Parathyroid adenoma (tissue), 2 donors: ENCODE data around the gene KCNMB2.
"Not testable (repeated sequence)": the region's sequence is repeated elsewhere in the genome, so short reads cannot be mapped to it uniquely, and the experiment has no call there.

Source experiments
- H2AFZ ChIP-seq: fragments of 300-600 bp; sonication (generic); one replicate; pipeline ENCODE4 v1.7.0; 2017; ENCODE audit warnings: antibody characterized with exemption, mild to moderate bottlenecking
- H3K27ac ChIP-seq: fragments of 300-600 bp; sonication (generic); one replicate; pipeline ENCODE4 v1.7.0; 2017
- H3K27me3 ChIP-seq: fragments of 300-600 bp; sonication (generic); one replicate; pipeline ENCODE4 v1.7.0; 2017; ENCODE audit warnings: low read length; ENCODE audit not compliant: control insufficient read depth, insufficient read depth
- H3K36me3 ChIP-seq: fragments of 300-600 bp; sonication (generic); one replicate; pipeline ENCODE4 v1.7.0; 2017; ENCODE audit warnings: low read length; ENCODE audit not compliant: control insufficient read depth, insufficient read depth
- H3K4me1 ChIP-seq: fragments of 300-600 bp; sonication (generic); one replicate; pipeline ENCODE4 v1.7.0; 2017; ENCODE audit warnings: control low read depth
- H3K4me2 ChIP-seq: fragments of 300-600 bp; sonication (generic); one replicate; pipeline ENCODE4 v1.7.0; 2017; ENCODE audit warnings: low read length
- H3K4me3 ChIP-seq: fragments of 300-600 bp; sonication (generic); one replicate; pipeline ENCODE4 v1.7.0; 2017; ENCODE audit warnings: low read depth, low read length
- H3K79me2 ChIP-seq: fragments of 300-600 bp; sonication (generic); one replicate; pipeline ENCODE4 v1.7.0; 2017; ENCODE audit warnings: control low read depth
- H3K9ac ChIP-seq: fragments of 300-600 bp; sonication (generic); one replicate; pipeline ENCODE4 v1.7.0; 2017; ENCODE audit warnings: mild to moderate bottlenecking
- H3K9me3 ChIP-seq: fragments of 300-600 bp; sonication (generic); one replicate; pipeline ENCODE4 v1.7.0; 2017; ENCODE audit warnings: low read length; ENCODE audit not compliant: control insufficient read depth
- CTCF ChIP-seq: fragments of 300-600 bp; sonication (generic); IDR thresholded peaks from one replicate; pipeline ENCODE4 v1.7.0; 2017; ENCODE audit warnings: antibody characterized with exemption, mild to moderate bottlenecking
- donor health status: primary hyperparathyroidism.

Gene KCNMB2

GRCh38 chr3:178540184-178540583, 3.9 kb downstream of the KCNMB2 start:
- Histone ChIP-seq H3K27ac (no peak overlapping the region), H2AFZ (no peak overlapping the region), H3K27me3 (no peaks in the 10 kb centered on the region), H3K9me3 (no peaks in the 10 kb centered on the region), H3K9ac (no peak overlapping the region), H3K36me3 (no peaks in the 10 kb centered on the region), H3K4me1 (no peaks in the 10 kb centered on the region), H3K79me2 (no peaks in the 10 kb centered on the region), H3K4me3 (no peak overlapping the region), H3K4me2 (no peak overlapping the region)
- TF ChIP-seq CTCF: no peak

- no peak overlapping the region for H3K4me2 ChIP-seq
- H3K79me2 ChIP-seq: no peaks in the 10 kb centered on the region
- H3K9ac ChIP-seq: no peak overlapping the region
- no peak overlapping the region for H2AFZ ChIP-seq
- H3K27ac ChIP-seq: no peak overlapping the region
- no peak overlapping the region for H3K4me3 ChIP-seq
- H3K36me3 ChIP-seq: no peaks in the 10 kb centered on the region
- no peaks in the 10 kb centered on the region for H3K27me3 ChIP-seq
- no peaks in the 10 kb centered on the region for H3K9me3 ChIP-seq
- TF ChIP-seq CTCF: no peak
- no peaks in the 10 kb centered on the region for H3K4me1 ChIP-seq
These were observed 9.1 kb downstream of the KCNMB2 start for GRCh38 chr3:178545337-178545736.

GRCh38 chr3:178546079-178546478, 9.8 kb downstream of the KCNMB2 start:
- H3K4me1 ChIP-seq: no peaks in the 10 kb centered on the region
- H3K9ac ChIP-seq: no peak overlapping the region
- no peaks in the 10 kb centered on the region for H3K9me3 ChIP-seq
- no peak overlapping the region for H2AFZ ChIP-seq
- no peaks in the 10 kb centered on the region for H3K79me2 ChIP-seq
- H3K4me2 ChIP-seq: no peak overlapping the region
- no peak overlapping the region for H3K27ac ChIP-seq
- H3K27me3 ChIP-seq: no peaks in the 10 kb centered on the region
- H3K36me3 ChIP-seq: no peaks in the 10 kb centered on the region
- no peak for TF ChIP-seq CTCF
- H3K4me3 ChIP-seq: no peak overlapping the region

GRCh38 chr3:178549426-178549825, 13.2 kb downstream of the KCNMB2 start:
- not testable (repeated sequence) for H3K4me1 ChIP-seq, H3K9ac ChIP-seq, H3K27me3 ChIP-seq, H2AFZ ChIP-seq, H3K27ac ChIP-seq, H3K36me3 ChIP-seq, H3K79me2 ChIP-seq, H3K4me2 ChIP-seq, H3K9me3 ChIP-seq, H3K4me3 ChIP-seq

GRCh38 chr3:178551916-178552321, 15.7 kb downstream of the KCNMB2 start:
- no peak overlapping the region for H2AFZ ChIP-seq
- H3K4me1 ChIP-seq: no peaks in the 10 kb centered on the region
- H3K9ac ChIP-seq: no peak overlapping the region
- H3K9me3 ChIP-seq: no peaks in the 10 kb centered on the region
- no peaks in the 10 kb centered on the region for H3K36me3 ChIP-seq
- H3K27me3 ChIP-seq: no peaks in the 10 kb centered on the region
- no peaks in the 10 kb centered on the region for H3K79me2 ChIP-seq
- H3K4me2 ChIP-seq: no peak overlapping the region
- TF ChIP-seq CTCF: no peak
- H3K27ac ChIP-seq: no peak overlapping the region
- no peak overlapping the region for H3K4me3 ChIP-seq
